ENCODE results near the gene TENM4. TPM values are rescaled to one million over a fixed set of nuclear protein-coding genes. Genes with fewer than 3 reads are reported as not detected.

TENM4 gene
- total RNA-seq, 4 donors from 2014 or later = 1.1 to 2.7 (median 2.0) TPM

GRCh38 chr11:79382301-79383050, 58.4 kb downstream of the TENM4 start:
- H3K36me3 ChIP-seq = no peaks in the 10 kb centered on the region

DNA sequence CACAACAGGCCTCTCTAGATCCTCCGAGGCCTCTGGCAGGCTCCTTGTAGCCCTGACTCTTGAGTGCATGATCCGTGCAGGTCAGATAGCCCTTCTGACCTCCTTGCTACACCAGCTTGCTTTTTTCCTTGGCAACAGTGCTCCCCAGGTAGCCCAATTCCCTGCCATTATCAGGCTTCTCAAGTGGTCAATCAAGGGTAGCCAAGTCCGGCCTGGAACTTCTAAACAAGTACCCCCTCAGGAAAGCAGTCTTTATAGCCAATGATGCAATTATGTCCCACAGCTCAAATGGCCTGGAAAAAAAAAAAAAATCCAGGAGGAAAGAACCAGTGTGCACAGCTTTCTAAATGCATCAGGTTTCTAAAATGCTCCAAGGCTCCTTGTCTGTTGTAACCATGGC, 59.8 kb downstream of the TENM4 start:
- no peaks in the 10 kb centered on the region for H3K27me3 ChIP-seq
- H3K9me3 ChIP-seq = no peaks in the 10 kb centered on the region
- no peak overlapping the region for H3K27ac ChIP-seq
- H3K4me1 ChIP-seq = no peaks in the 10 kb centered on the region
- no peak for TF ChIP-seq POLR2A (IDR thresholded peaks at IDR 0.05)
- TF ChIP-seq, protein P1, sequence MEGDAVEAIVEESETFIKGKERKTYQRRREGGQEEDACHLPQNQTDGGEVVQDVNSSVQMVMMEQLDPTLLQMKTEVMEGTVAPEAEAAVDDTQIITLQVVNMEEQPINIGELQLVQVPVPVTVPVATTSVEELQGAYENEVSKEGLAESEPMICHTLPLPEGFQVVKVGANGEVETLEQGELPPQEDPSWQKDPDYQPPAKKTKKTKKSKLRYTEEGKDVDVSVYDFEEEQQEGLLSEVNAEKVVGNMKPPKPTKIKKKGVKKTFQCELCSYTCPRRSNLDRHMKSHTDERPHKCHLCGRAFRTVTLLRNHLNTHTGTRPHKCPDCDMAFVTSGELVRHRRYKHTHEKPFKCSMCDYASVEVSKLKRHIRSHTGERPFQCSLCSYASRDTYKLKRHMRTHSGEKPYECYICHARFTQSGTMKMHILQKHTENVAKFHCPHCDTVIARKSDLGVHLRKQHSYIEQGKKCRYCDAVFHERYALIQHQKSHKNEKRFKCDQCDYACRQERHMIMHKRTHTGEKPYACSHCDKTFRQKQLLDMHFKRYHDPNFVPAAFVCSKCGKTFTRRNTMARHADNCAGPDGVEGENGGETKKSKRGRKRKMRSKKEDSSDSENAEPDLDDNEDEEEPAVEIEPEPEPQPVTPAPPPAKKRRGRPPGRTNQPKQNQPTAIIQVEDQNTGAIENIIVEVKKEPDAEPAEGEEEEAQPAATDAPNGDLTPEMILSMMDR (IDR thresholded peaks at IDR 0.05) = no peak
- H3K36me3 ChIP-seq = no peaks in the 10 kb centered on the region
- no peak for DNase-seq
- no peak overlapping the region for H3K4me3 ChIP-seq

More at GRCh38 chr11:79382301-79383050, 58.4 kb downstream of the TENM4 start:
- no peak for DNase-seq
- no peaks in the 10 kb centered on the region for H3K4me1 ChIP-seq
- no peak overlapping the region for H3K27ac ChIP-seq
- H3K4me3 ChIP-seq = no peak overlapping the region
- TF ChIP-seq, protein P1 (IDR thresholded peaks at IDR 0.05) = no peak
- no peak for TF ChIP-seq POLR2A (IDR thresholded peaks at IDR 0.05)
- H3K9me3 ChIP-seq = no peaks in the 10 kb centered on the region
- no peaks in the 10 kb centered on the region for H3K27me3 ChIP-seq

- DNase-seq = no peak
- no peak overlapping the region for H3K27ac ChIP-seq
- no peaks in the 10 kb centered on the region for H3K36me3 ChIP-seq
- no peaks in the 10 kb centered on the region for H3K27me3 ChIP-seq
- H3K4me3 ChIP-seq = no peak overlapping the region
- no peaks in the 10 kb centered on the region for H3K9me3 ChIP-seq
- no peak for TF ChIP-seq POLR2A (IDR thresholded peaks at IDR 0.05)
- TF ChIP-seq, protein P1 (IDR thresholded peaks at IDR 0.05) = no peak
- no peaks in the 10 kb centered on the region for H3K4me1 ChIP-seq
Measured at GRCh38 chr11:79377406-79377805, 63.4 kb downstream of the TENM4 start.

GRCh38 chr11:79375818-79376550, 64.8 kb downstream of the TENM4 start:
- no peaks in the 10 kb centered on the region for H3K36me3 ChIP-seq
- DNase-seq = no peak
- TF ChIP-seq, protein P1 (IDR thresholded peaks at IDR 0.05) = no peak
- TF ChIP-seq POLR2A (IDR thresholded peaks at IDR 0.05) = no peak

GRCh38 chr11:79374727-79375126, 66.1 kb downstream of the TENM4 start:
- H3K27ac ChIP-seq = no peak overlapping the region
- TF ChIP-seq, protein P1 (IDR thresholded peaks at IDR 0.05) = no peak
- TF ChIP-seq POLR2A (IDR thresholded peaks at IDR 0.05) = no peak
- no peaks in the 10 kb centered on the region for H3K36me3 ChIP-seq
- H3K27me3 ChIP-seq = no peaks in the 10 kb centered on the region
- no peaks in the 10 kb centered on the region for H3K4me1 ChIP-seq
- no peak overlapping the region for H3K4me3 ChIP-seq
- H3K9me3 ChIP-seq = no peaks in the 10 kb centered on the region
- DNase-seq = no peak

More at GRCh38 chr11:79375818-79376550, 64.8 kb downstream of the TENM4 start:
- Histone ChIP-seq H3K4me1 (no peaks in the 10 kb centered on the region), H3K9me3 (no peaks in the 10 kb centered on the region), H3K27ac (no peak overlapping the region), H3K4me3 (no peak overlapping the region), H3K27me3 (no peaks in the 10 kb centered on the region)

Measured in Peyer's patch (tissue), 4 donors.